Colonic mucosa (tissue), 4 donors: Measurements from ENCODE around the gene SENP3. TPM values are rescaled to one million over a fixed set of nuclear protein-coding genes. Genes with fewer than 3 reads are reported as not detected.

ENCODE experiments used
- DNase-seq: peaks from one replicate; pipeline ENCODE4 v3.0.0-alpha.2; 2020
- H3K27ac ChIP-seq: fragments of 200-600 bp; one replicate; pipeline ENCODE4 v1.8.0; 2021
- H3K27me3 ChIP-seq: fragments of 200-600 bp; one replicate; pipeline ENCODE4 v1.8.0; 2021
- H3K36me3 ChIP-seq: fragments of 200-600 bp; one replicate; pipeline ENCODE4 v1.8.0; 2021
- H3K4me1 ChIP-seq: fragments of 200-600 bp; one replicate; pipeline ENCODE4 v1.8.0; 2021; ENCODE audit warnings: mild to moderate bottlenecking
- H3K4me3 ChIP-seq: fragments of 200-600 bp; one replicate; pipeline ENCODE4 v1.8.0; 2021
- H3K9ac ChIP-seq, 2 donors: one replicate each; pipeline ENCODE4 v1.7.0; 2013; ENCODE audit warnings: control low read depth in 2 of 2, low read depth in 2 of 2, low read length in 2 of 2
- H3K9me3 ChIP-seq: fragments of 200-600 bp; one replicate; pipeline ENCODE4 v1.8.0; 2021
- CTCF ChIP-seq: fragments of 200-600 bp; IDR thresholded peaks from one replicate; pipeline ENCODE4 v1.8.0; 2022; ENCODE audit warnings: antibody characterized with exemption, mild to moderate bottlenecking
- intact Hi-C: fragments of 100-400 bp; cut with DNase I; formaldehyde crosslinking; loops from one replicate; pipeline ENCODE4 v1.14.1; 2022
- total RNA-seq, 2 donors: library from RNA; stranded (reverse); fragmentation: NEBNext Ultra II Directional in 1 of 2; extraction: Animal tissue kit (Norgen Biotek cat#: 25700) in 1 of 2; gene quantifications; one replicate each; pipeline ENCODE4 v1.2.1, GENCODE V29; 2021
- donor health status: healthy.
- donor health status: DM: no; HTN: no; CAD: no.
- donor health status: DM: no; HTN: no; CAD: no.

The SENP3 gene
- total RNA-seq, 2 donors from 2014 or later, result 25.7 to 56.6 TPM

GRCh38 chr17:7579834-7580603 lies 18.3 kb downstream of the SENP3 start:
- Histone ChIP-seq H3K27me3 (no peaks in the 10 kb centered on the region), H3K4me1 (peaks cover 10% of the 10 kb centered on the region), H3K9me3 (no peaks in the 10 kb centered on the region), H3K36me3 (peaks cover 24% of the 10 kb centered on the region), H3K27ac (peak overlapping the region; percentile 78), H3K4me3 (peak overlapping the region; percentile 15), H3K9ac (peak overlapping the region; percentile 48 to 85)
- no peak for DNase-seq
- intact Hi-C loops, result loop anchor here (10.0 kb wide), 1 partner anchor 145 kb away; the partner anchor contains the start of genes FGF11 and TMEM102
- TF ChIP-seq CTCF, result no peak

GRCh38 chr17:7580604-7581575 lies 19.2 kb downstream of the SENP3 start:
- Histone ChIP-seq H3K27me3 (no peaks in the 10 kb centered on the region), H3K27ac (peak overlapping the region; percentile 78), H3K9ac (peak overlapping the region; percentile 44 to 85), H3K4me1 (peaks cover 3% of the 10 kb centered on the region), H3K9me3 (no peaks in the 10 kb centered on the region), H3K4me3 (no peak overlapping the region), H3K36me3 (peaks cover 16% of the 10 kb centered on the region)
- no peak for DNase-seq
- intact Hi-C loops, result loop anchor here (10.0 kb wide), 1 partner anchor 146 kb away; the partner anchor contains the start of genes FGF11 and TMEM102
- TF ChIP-seq CTCF, result no peak

DNA sequence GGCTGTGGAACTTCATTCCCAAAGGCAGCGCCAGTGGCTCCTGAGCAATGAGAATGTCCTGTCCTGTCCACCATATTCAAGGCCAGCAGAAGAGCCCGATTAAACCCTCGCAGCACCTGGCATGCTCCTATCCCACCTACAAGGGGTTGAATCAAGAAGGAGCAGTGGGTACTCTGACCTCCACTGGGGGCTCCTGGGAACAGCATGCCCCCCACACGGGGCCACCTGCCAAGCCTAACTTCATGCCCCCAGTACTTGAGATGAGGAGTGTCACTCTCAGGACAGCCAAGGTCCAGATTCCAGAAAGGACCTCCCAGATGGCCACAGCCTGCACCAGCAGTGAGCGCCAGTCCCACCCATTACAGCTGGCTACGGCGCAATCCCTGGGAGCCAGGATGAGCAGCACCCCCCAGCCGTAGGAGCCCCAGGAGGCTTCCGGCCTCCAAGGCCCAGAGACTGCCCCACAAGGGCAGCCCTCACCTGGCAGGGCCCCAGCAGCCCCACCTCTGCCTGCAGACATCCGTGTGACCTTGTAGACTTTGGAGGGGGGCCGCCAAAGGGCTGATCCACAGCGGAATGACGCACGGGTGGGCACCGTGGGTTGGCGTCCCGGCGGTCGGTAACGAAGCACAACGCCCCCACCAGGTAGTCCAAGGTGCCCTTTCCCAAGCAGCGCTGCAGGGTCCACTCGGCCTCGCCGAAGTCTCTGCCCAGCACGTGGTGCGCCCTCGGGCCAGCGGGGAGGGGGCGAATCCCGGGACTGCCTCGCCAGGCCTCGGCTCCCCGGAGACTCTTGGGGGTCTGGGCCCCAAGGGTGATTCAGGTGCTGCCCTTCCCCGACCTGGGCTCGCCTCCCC lies 20.9 kb downstream of the SENP3 start:
- Histone ChIP-seq H3K27me3 (no peaks in the 10 kb centered on the region), H3K27ac (peak overlapping the region; percentile 87), H3K9me3 (no peaks in the 10 kb centered on the region), H3K9ac (peak overlapping the region; percentile 66 to 86), H3K36me3 (peaks cover 3% of the 10 kb centered on the region), H3K4me3 (peak overlapping the region; percentile 46), H3K4me1 (peaks cover 3% of the 10 kb centered on the region)
- no peak for DNase-seq
- TF ChIP-seq CTCF, result no peak
- intact Hi-C loops, result loop anchor here (10.0 kb wide), 1 partner anchor 148 kb away; the partner anchor contains the start of genes FGF11 and TMEM102

DNA sequence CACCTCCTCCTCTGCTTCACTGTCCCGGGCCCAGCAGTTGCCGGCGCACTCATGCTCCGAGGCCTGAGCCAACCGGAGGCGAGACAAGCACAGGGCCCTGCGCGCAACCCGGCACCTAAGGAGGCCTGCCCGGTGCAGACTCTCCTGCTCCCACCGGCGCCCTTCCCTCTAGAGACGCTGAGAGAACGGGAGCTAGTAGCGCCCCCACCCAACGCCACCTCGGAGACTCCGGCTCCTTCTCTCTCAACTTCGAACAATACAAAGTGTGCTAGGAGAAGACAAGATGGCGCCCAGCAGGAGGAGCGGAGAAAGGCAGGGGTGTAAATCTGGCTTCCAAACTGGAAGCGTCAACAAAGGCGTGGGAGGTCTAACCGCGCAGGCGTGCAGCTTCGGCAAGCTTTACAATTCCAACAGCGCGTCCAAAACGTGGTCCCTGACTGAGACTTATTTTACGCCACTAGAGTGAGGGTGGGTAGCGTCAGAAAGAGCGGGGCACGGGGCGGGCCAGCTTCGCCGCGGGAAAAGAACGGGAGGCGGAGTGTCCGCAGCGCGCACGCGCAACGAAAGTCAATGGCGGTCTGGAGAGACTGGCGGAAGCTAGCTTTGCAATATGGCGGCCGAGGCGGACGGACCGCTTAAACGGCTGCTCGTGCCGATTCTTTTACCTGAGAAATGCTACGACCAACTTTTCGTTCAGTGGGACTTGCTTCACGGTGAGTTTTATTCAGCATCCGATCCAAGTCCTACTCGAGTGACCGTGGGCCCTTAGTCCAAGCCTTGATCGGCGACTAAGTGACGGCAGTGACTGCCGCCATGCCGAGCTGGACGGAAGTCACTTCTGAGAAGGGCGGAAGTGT lies 21.8 kb downstream of the SENP3 start, which contains the start of gene MPDU1:
Gene MPDU1, plus strand, starts transcription at position 600 of the 857 bp plus-strand sequence. Its CDS starts 11 bp downstream, at position 611.
- H3K4me1 ChIP-seq, result peaks cover 3% of the 10 kb centered on the region
- peak within 1 kb of the TSS; percentile 78 to 86 for H3K9ac ChIP-seq
- peak; percentile 96 for DNase-seq
- peak within 1 kb of the TSS; percentile 46 for H3K4me3 ChIP-seq
- TF ChIP-seq CTCF, result no peak
- H3K27ac ChIP-seq, result peak within 1 kb of the TSS; percentile 87
- no peaks in the 10 kb centered on the region for H3K27me3 ChIP-seq
- no peaks in the 10 kb centered on the region for H3K36me3 ChIP-seq
- no peaks in the 10 kb centered on the region for H3K9me3 ChIP-seq
- intact Hi-C loops, result loop anchor here (10.0 kb wide), 1 partner anchor 149 kb away; the partner anchor contains the start of genes FGF11 and TMEM102
